Measurements from ENCODE around the gene YRDC. TPM values are rescaled to one million over a fixed set of nuclear protein-coding genes. Genes with fewer than 3 reads are reported as not detected.

Gene YRDC
- total and polyA plus RNA-seq, 2 of the 13 experiments (the other 11 are each of a cell fraction or from before 2014, with no cell fraction given) = 27.5 to 29.2 TPM

- TF ChIP-seq CHD4 (IDR thresholded peaks at IDR 0.05; ENCODE audit: borderline replicate concordance, low read length) (no peak), ZFP37 (CRISPR knock-in tag; IDR thresholded peaks at IDR 0.05; ENCODE audit: borderline replicate concordance) (peak; percentile 100), NFYB (CRISPR knock-in tag; IDR thresholded peaks at IDR 0.05) (peak; percentile 70), ZNF546 (CRISPR knock-in tag; conservative IDR thresholded peaks at IDR 0.05) (peak; percentile 99), ZNF547 (CRISPR knock-in tag; IDR thresholded peaks at IDR 0.05) (peak; percentile 100), ZNF337 (CRISPR knock-in tag; IDR thresholded peaks at IDR 0.05; ENCODE audit: borderline replicate concordance, low read depth) (peak; percentile 96; the same call in 1 of the 2 replicates), MXD4 (CRISPR knock-in tag; IDR thresholded peaks at IDR 0.05) (peak; percentile 97), HOXA9 (CRISPR knock-in tag; IDR thresholded peaks at IDR 0.05; ENCODE audit: borderline replicate concordance) (peak; percentile 99), ZNF292 (CRISPR knock-in tag; IDR thresholded peaks at IDR 0.05; ENCODE audit: borderline replicate concordance, low read depth) (peak; percentile 35; the same call in 1 of the 2 replicates), SNAPC2 (CRISPR knock-in tag; IDR thresholded peaks at IDR 0.05) (peak; percentile 85; the same call in 1 of the 2 replicates), ERF (CRISPR knock-in tag; IDR thresholded peaks at IDR 0.05) (peak; percentile 99), ZNF3 (CRISPR knock-in tag; IDR thresholded peaks at IDR 0.05) (peak; percentile 94), TAF15 (IDR thresholded peaks at IDR 0.05; ENCODE audit: low read depth, low read length, poor library complexity, severe bottlenecking) (no peak), NR1H2 (CRISPR knock-in tag; IDR thresholded peaks at IDR 0.05; ENCODE audit: borderline replicate concordance, low read depth) (peak; percentile 97), ZNF101 (CRISPR knock-in tag; IDR thresholded peaks at IDR 0.05; ENCODE audit: borderline replicate concordance, low read depth) (peak; percentile 62; the same call in 1 of the 2 replicates), ZNF446 (CRISPR knock-in tag; IDR thresholded peaks at IDR 0.05) (peak; percentile 100), ELF4 (CRISPR knock-in tag; IDR thresholded peaks at IDR 0.05; ENCODE audit: borderline replicate concordance) (peak; percentile 91), ZNF597 (CRISPR knock-in tag; IDR thresholded peaks at IDR 0.05) (no peak), RCOR2 (CRISPR knock-in tag; IDR thresholded peaks at IDR 0.05) (peak; percentile 57; the same call in 1 of the 2 replicates), ZNF891 (CRISPR knock-in tag; IDR thresholded peaks at IDR 0.05) (peak; percentile 99), RXRA (CRISPR knock-in tag; IDR thresholded peaks at IDR 0.05) (peak; percentile 76), MLLT10 (CRISPR knock-in tag; IDR thresholded peaks at IDR 0.05) (peak; percentile 96), CEBPB (IDR thresholded peaks at IDR 0.05; ENCODE audit: borderline replicate concordance, low read depth, low read length) (no peak)
- TF ChIP-seq, protein P1, sequence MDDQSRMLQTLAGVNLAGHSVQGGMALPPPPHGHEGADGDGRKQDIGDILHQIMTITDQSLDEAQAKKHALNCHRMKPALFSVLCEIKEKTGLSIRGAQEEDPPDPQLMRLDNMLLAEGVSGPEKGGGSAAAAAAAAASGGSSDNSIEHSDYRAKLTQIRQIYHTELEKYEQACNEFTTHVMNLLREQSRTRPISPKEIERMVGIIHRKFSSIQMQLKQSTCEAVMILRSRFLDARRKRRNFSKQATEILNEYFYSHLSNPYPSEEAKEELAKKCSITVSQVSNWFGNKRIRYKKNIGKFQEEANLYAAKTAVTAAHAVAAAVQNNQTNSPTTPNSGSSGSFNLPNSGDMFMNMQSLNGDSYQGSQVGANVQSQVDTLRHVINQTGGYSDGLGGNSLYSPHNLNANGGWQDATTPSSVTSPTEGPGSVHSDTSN (CRISPR knock-in tag; IDR thresholded peaks at IDR 0.05; ENCODE audit: borderline replicate concordance) = peak; percentile 99
- TF ChIP-seq, protein P2, sequence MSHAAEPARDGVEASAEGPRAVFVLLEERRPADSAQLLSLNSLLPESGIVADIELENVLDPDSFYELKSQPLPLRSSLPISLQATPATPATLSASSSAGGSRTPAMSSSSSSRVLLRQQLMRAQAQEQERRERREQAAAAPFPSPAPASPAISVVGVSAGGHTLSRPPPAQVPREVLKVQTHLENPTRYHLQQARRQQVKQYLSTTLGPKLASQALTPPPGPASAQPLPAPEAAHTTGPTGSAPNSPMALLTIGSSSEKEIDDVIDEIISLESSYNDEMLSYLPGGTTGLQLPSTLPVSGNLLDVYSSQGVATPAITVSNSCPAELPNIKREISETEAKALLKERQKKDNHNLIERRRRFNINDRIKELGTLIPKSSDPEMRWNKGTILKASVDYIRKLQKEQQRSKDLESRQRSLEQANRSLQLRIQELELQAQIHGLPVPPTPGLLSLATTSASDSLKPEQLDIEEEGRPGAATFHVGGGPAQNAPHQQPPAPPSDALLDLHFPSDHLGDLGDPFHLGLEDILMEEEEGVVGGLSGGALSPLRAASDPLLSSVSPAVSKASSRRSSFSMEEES (CRISPR knock-in tag; IDR thresholded peaks at IDR 0.05) = peak; percentile 98
These were observed 43.6 kb downstream of the YRDC start (continued) for GRCh38 chr1:37764414-37764825.

All from HepG2 (cell line).